ENCODE results near the gene DENND1A.

The DENND1A gene

GRCh38 chr9:123424552-123425225 is 505.2 kb downstream of the DENND1A start:
- no peak overlapping the region for H3K4me3 ChIP-seq (ENCODE audit: insufficient read length, low read depth)
- H3K9ac ChIP-seq (ENCODE audit: insufficient read length, low read depth): no peak overlapping the region
- H3K4me1 ChIP-seq (ENCODE audit: insufficient read depth, insufficient read length): peaks cover 30% of the 10 kb centered on the region
- H3K27me3 ChIP-seq (ENCODE audit: insufficient read depth, insufficient read length): no peaks in the 10 kb centered on the region
- no peak for DNase-seq (ENCODE audit: low read depth, low spot score)
- H3K36me3 ChIP-seq (ENCODE audit: insufficient read depth, insufficient read length, low read length): peaks cover 3% of the 10 kb centered on the region
- TF ChIP-seq YY1 (IDR thresholded peaks at IDR 0.05; ENCODE audit: insufficient read depth, insufficient read length) (no peak), ZNF274 (IDR thresholded peaks at IDR 0.05; ENCODE audit: low read depth, low read length) (no peak), SUZ12 (IDR thresholded peaks at IDR 0.05; ENCODE audit: extremely low read depth, insufficient read depth, insufficient read length) (no peak)
- no peaks in the 10 kb centered on the region for H3K9me3 ChIP-seq (ENCODE audit: insufficient read depth, low read length)

DNA sequence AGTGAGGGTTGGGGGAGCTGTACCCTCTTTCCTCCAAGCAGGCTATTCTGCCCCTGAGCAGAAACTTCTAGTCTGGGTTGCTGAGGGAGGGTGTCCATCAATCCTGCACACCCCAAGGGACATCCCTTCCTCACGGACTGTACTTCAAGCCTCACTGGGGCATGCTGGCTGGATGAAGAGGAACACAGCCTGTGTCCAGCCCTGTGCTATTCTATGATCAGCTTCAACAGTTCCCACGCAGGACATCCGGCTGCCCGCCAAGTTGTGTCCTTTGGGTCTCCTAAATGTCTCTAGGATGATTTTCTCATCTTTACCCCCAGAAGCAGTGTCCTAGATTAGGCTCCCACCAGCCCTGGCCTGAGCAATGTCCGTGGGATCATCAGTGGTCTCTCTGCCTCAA is 505.8 kb downstream of the DENND1A start:
- peaks cover 3% of the 10 kb centered on the region for H3K36me3 ChIP-seq (ENCODE audit: insufficient read depth, insufficient read length, low read length)
- no peak overlapping the region for H3K4me3 ChIP-seq (ENCODE audit: insufficient read length, low read depth)
- H3K9ac ChIP-seq (ENCODE audit: insufficient read length, low read depth): no peak overlapping the region
- H3K4me1 ChIP-seq (ENCODE audit: insufficient read depth, insufficient read length): peaks cover 30% of the 10 kb centered on the region
- no peak for TF ChIP-seq ZNF274 (IDR thresholded peaks at IDR 0.05; ENCODE audit: low read depth, low read length)
- no peak for TF ChIP-seq YY1 (IDR thresholded peaks at IDR 0.05; ENCODE audit: insufficient read depth, insufficient read length)
- no peak for TF ChIP-seq SUZ12 (IDR thresholded peaks at IDR 0.05; ENCODE audit: extremely low read depth, insufficient read depth, insufficient read length)
- DNase-seq (ENCODE audit: low read depth, low spot score): no peak
- H3K27me3 ChIP-seq (ENCODE audit: insufficient read depth, insufficient read length): no peaks in the 10 kb centered on the region
- H3K9me3 ChIP-seq (ENCODE audit: insufficient read depth, low read length): no peaks in the 10 kb centered on the region

- H3K4me1 ChIP-seq (ENCODE audit: insufficient read depth, insufficient read length): peaks cover 30% of the 10 kb centered on the region
- no peak for TF ChIP-seq YY1 (IDR thresholded peaks at IDR 0.05; ENCODE audit: insufficient read depth, insufficient read length)
- TF ChIP-seq ZNF274 (IDR thresholded peaks at IDR 0.05; ENCODE audit: low read depth, low read length): no peak
- no peak for TF ChIP-seq SUZ12 (IDR thresholded peaks at IDR 0.05; ENCODE audit: extremely low read depth, insufficient read depth, insufficient read length)
- H3K27me3 ChIP-seq (ENCODE audit: insufficient read depth, insufficient read length): no peaks in the 10 kb centered on the region
- no peak for DNase-seq (ENCODE audit: low read depth, low spot score)
- no peak overlapping the region for H3K9ac ChIP-seq (ENCODE audit: insufficient read length, low read depth)
- H3K36me3 ChIP-seq (ENCODE audit: insufficient read depth, insufficient read length, low read length): peaks cover 3% of the 10 kb centered on the region
- H3K4me3 ChIP-seq (ENCODE audit: insufficient read length, low read depth): no peak overlapping the region
- no peaks in the 10 kb centered on the region for H3K9me3 ChIP-seq (ENCODE audit: insufficient read depth, low read length)
Observed at GRCh38 chr9:123423311-123423640, 506.6 kb downstream of the DENND1A start.

DNA sequence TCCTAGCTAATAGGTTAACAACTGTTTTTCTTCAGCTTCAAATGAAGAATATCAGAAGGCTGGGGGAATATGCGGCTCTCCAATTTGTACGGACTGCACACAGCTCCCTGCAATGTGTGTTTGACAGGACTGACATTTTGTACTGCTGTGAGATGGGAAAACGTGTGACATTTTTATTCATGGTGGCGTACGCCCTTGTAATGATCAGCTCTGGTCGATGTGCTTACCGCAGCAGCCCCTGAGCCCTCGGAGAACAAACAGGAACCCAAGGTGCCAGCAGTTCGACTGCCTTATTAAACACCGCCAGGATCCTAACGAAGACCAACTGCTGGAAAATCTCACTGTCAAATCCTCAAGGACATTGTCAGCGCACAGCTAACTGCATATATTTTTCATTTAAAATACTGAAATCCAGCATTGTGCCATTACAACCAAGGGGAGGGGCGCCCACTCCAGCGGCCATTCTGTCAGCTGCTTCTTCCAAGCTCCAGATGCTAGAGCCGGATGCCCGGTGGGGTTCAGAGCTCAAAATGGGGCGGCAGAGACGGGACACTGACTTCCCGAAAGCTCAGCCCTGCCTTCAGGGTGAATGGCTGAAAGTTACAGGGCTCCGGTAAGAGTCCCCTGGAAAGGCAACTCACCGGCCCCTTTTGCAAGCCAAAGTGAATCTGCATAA is 507.2 kb downstream of the DENND1A start:
- TF ChIP-seq SUZ12 (IDR thresholded peaks at IDR 0.05; ENCODE audit: extremely low read depth, insufficient read depth, insufficient read length): no peak
- TF ChIP-seq ZNF274 (IDR thresholded peaks at IDR 0.05; ENCODE audit: low read depth, low read length): no peak
- TF ChIP-seq YY1 (IDR thresholded peaks at IDR 0.05; ENCODE audit: insufficient read depth, insufficient read length): no peak
- H3K4me1 ChIP-seq (ENCODE audit: insufficient read depth, insufficient read length): peaks cover 30% of the 10 kb centered on the region
- H3K9ac ChIP-seq (ENCODE audit: insufficient read length, low read depth): no peak overlapping the region
- no peaks in the 10 kb centered on the region for H3K9me3 ChIP-seq (ENCODE audit: insufficient read depth, low read length)
- H3K36me3 ChIP-seq (ENCODE audit: insufficient read depth, insufficient read length, low read length): peaks cover 3% of the 10 kb centered on the region
- no peaks in the 10 kb centered on the region for H3K27me3 ChIP-seq (ENCODE audit: insufficient read depth, insufficient read length)
- no peak for DNase-seq (ENCODE audit: low read depth, low spot score)
- no peak overlapping the region for H3K4me3 ChIP-seq (ENCODE audit: insufficient read length, low read depth)

- H3K9me3 ChIP-seq (ENCODE audit: insufficient read depth, low read length): no peaks in the 10 kb centered on the region
- no peak overlapping the region for H3K4me3 ChIP-seq (ENCODE audit: insufficient read length, low read depth)
- DNase-seq (ENCODE audit: low read depth, low spot score): no peak
- no peak for TF ChIP-seq SUZ12 (IDR thresholded peaks at IDR 0.05; ENCODE audit: extremely low read depth, insufficient read depth, insufficient read length)
- TF ChIP-seq ZNF274 (IDR thresholded peaks at IDR 0.05; ENCODE audit: low read depth, low read length): no peak
- TF ChIP-seq YY1 (IDR thresholded peaks at IDR 0.05; ENCODE audit: insufficient read depth, insufficient read length): no peak
- no peaks in the 10 kb centered on the region for H3K36me3 ChIP-seq (ENCODE audit: insufficient read depth, insufficient read length, low read length)
- H3K4me1 ChIP-seq (ENCODE audit: insufficient read depth, insufficient read length): peaks cover 29% of the 10 kb centered on the region
- H3K27me3 ChIP-seq (ENCODE audit: insufficient read depth, insufficient read length): no peaks in the 10 kb centered on the region
- no peak overlapping the region for H3K9ac ChIP-seq (ENCODE audit: insufficient read length, low read depth)
Observed at GRCh38 chr9:123421801-123422455, 508.0 kb downstream of the DENND1A start.

- DNase-seq (ENCODE audit: low read depth, low spot score): no peak
- H3K9ac ChIP-seq (ENCODE audit: insufficient read length, low read depth): no peak overlapping the region
- peaks cover 29% of the 10 kb centered on the region for H3K4me1 ChIP-seq (ENCODE audit: insufficient read depth, insufficient read length)
- H3K36me3 ChIP-seq (ENCODE audit: insufficient read depth, insufficient read length, low read length): no peaks in the 10 kb centered on the region
- no peaks in the 10 kb centered on the region for H3K27me3 ChIP-seq (ENCODE audit: insufficient read depth, insufficient read length)
- no peak overlapping the region for H3K4me3 ChIP-seq (ENCODE audit: insufficient read length, low read depth)
- TF ChIP-seq SUZ12 (IDR thresholded peaks at IDR 0.05; ENCODE audit: extremely low read depth, insufficient read depth, insufficient read length) (no peak), YY1 (IDR thresholded peaks at IDR 0.05; ENCODE audit: insufficient read depth, insufficient read length) (no peak), ZNF274 (IDR thresholded peaks at IDR 0.05; ENCODE audit: low read depth, low read length) (no peak)
- H3K9me3 ChIP-seq (ENCODE audit: insufficient read depth, low read length): no peaks in the 10 kb centered on the region
Observed at GRCh38 chr9:123421186-123421585, 508.7 kb downstream of the DENND1A start.

DNA sequence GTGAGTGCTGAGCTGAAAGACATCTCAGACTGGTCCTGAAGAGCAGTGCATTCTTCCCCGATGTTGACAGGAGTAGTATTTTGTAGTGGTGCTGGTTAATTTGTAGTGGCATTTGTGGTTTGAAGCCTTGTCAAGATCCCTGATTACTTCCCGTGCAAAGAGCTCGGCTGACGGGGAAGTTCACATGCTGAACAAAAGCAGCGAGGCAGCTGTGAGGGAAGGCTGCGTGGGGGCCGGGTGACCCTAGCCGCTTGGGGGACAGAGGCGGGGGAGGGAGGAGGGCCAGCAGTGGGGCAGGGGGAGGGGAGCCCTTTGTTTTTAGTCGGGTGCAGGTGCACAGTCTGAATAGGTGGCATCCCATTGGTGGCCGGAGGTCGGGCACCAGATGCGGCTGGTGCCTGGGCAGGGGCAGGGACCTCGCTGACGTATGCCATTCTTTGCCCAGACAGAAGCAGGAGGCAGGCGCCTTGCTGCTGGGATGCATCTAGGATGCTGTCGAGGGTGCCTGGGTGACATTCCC is 509.3 kb downstream of the DENND1A start:
- no peak overlapping the region for H3K9ac ChIP-seq (ENCODE audit: insufficient read length, low read depth)
- H3K4me3 ChIP-seq (ENCODE audit: insufficient read length, low read depth): no peak overlapping the region
- DNase-seq (ENCODE audit: low read depth, low spot score): no peak
- TF ChIP-seq SUZ12 (IDR thresholded peaks at IDR 0.05; ENCODE audit: extremely low read depth, insufficient read depth, insufficient read length): no peak
- TF ChIP-seq ZNF274 (IDR thresholded peaks at IDR 0.05; ENCODE audit: low read depth, low read length): no peak
- peaks cover 31% of the 10 kb centered on the region for H3K4me1 ChIP-seq (ENCODE audit: insufficient read depth, insufficient read length)
- H3K36me3 ChIP-seq (ENCODE audit: insufficient read depth, insufficient read length, low read length): no peaks in the 10 kb centered on the region
- no peaks in the 10 kb centered on the region for H3K9me3 ChIP-seq (ENCODE audit: insufficient read depth, low read length)
- H3K27me3 ChIP-seq (ENCODE audit: insufficient read depth, insufficient read length): no peaks in the 10 kb centered on the region

Data from NT2/D1 (cell line).